Measurements from ENCODE around the gene CHST5. TPM values are rescaled to one million over a fixed set of nuclear protein-coding genes. Genes with fewer than 3 reads are reported as not detected.

CHST5 gene
- polyA plus RNA-seq, 3 donors: not detected

GRCh38 chr16:75575958-75576357 lies 40.0 kb upstream of the CHST5 start:
- H3K9me3 Mint-ChIP-seq: no peaks in the 10 kb centered on the region
- Histone ChIP-seq H3K36me3 (replicated peaks in 1 of 2; ENCODE audit: control insufficient read depth in 1 of 2, insufficient read depth in 2 of 2, low read length in 2 of 2) (peaks cover 74 to 97% of the 10 kb centered on the region in 2 donors), H3K79me2 (ENCODE audit: insufficient read depth, low read length) (peaks cover 19% of the 10 kb centered on the region), H2AFZ (ENCODE audit: insufficient read depth, low read depth, low read length, poor library complexity, severe bottlenecking) (no peak overlapping the region), H3K9me3 (replicated peaks in 1 of 2; ENCODE audit: control insufficient read depth in 1 of 2, insufficient read depth in 1 of 2, low read length in 2 of 2) (no peaks in the 10 kb centered on the region), H4K20me1 (ENCODE audit: insufficient read depth, low read length) (peaks cover 56% of the 10 kb centered on the region), H3K4me1 (ENCODE audit: control insufficient read depth in 1 of 2, insufficient read depth in 2 of 2, low read length in 2 of 2) (peaks cover 5 to 17% of the 10 kb centered on the region in 2 donors), H3K4me3 (replicated peaks in 1 of 3; ENCODE audit: low read depth in 2 of 3, low read length in 3 of 3) (no peak overlapping the region), H3K9ac (ENCODE audit: insufficient read depth, low read length, poor library complexity, severe bottlenecking) (no peak overlapping the region), H3K4me2 (replicated peaks; ENCODE audit: extremely low read depth, low read length, poor library complexity, severe bottlenecking) (no peak overlapping the region), H3K27ac (ENCODE audit: low read depth in 1 of 2, low read length in 2 of 2) (no peak overlapping the region), H3K27me3 (ENCODE audit: control insufficient read depth in 2 of 2, insufficient read depth in 2 of 2, low read length in 2 of 2) (no peaks in the 10 kb centered on the region)
- TF ChIP-seq CTCF (IDR thresholded peaks at IDR 0.05): no peak
- intact Hi-C loops (cut with micrococcal nuclease): no loop called here
- H3K27ac Mint-ChIP-seq: peak overlapping the region in 1 of 7 donors; percentile 60
- DNase-seq: no peak
- H3K4me3 Mint-ChIP-seq: no peak overlapping the region
- 100% methylated on average over 1 of the region's 3 CpGs for WGBS (ENCODE audit: insufficient coverage)
- peaks cover 78 to 90% of the 10 kb centered on the region in 2 donors for H3K36me3 Mint-ChIP-seq
- H3K4me1 Mint-ChIP-seq: peaks cover 28% of the 10 kb centered on the region
- H3K27me3 Mint-ChIP-seq (ENCODE audit: low read depth in 3 of 3): no peaks in the 10 kb centered on the region

DNA sequence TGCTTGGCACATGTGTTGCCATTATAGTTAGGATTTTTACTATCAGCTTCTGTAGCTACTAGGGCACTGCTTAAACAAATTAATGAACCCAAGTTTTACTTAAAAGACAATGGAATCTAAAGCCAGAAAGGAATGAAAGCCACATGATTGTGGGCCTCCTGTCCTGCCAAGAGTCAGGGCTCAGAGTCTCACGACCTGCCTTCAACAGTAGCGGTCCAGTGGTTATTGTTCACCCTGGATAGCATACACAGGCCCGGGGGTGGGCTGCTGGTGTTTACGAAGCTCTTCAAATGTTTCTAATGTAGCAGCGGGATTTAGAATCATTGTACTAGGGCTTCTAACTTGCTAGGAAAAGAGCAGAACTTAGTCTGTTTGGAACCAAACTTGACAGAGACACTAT lies 38.0 kb upstream of the CHST5 start:
- Histone ChIP-seq H3K27me3 (ENCODE audit: control insufficient read depth in 2 of 2, insufficient read depth in 2 of 2, low read length in 2 of 2) (no peaks in the 10 kb centered on the region), H3K4me1 (ENCODE audit: control insufficient read depth in 1 of 2, insufficient read depth in 2 of 2, low read length in 2 of 2) (peaks cover 21 to 32% of the 10 kb centered on the region in 2 donors), H4K20me1 (ENCODE audit: insufficient read depth, low read length) (peaks cover 75% of the 10 kb centered on the region), H3K9me3 (replicated peaks in 1 of 2; ENCODE audit: control insufficient read depth in 1 of 2, insufficient read depth in 1 of 2, low read length in 2 of 2) (no peaks in the 10 kb centered on the region), H3K4me3 (replicated peaks in 1 of 3; ENCODE audit: low read depth in 2 of 3, low read length in 3 of 3) (no peak overlapping the region), H3K4me2 (replicated peaks; ENCODE audit: extremely low read depth, low read length, poor library complexity, severe bottlenecking) (no peak overlapping the region), H2AFZ (ENCODE audit: insufficient read depth, low read depth, low read length, poor library complexity, severe bottlenecking) (no peak overlapping the region), H3K79me2 (ENCODE audit: insufficient read depth, low read length) (peaks cover 19% of the 10 kb centered on the region), H3K36me3 (replicated peaks in 1 of 2; ENCODE audit: control insufficient read depth in 1 of 2, insufficient read depth in 2 of 2, low read length in 2 of 2) (peaks cover 72 to 95% of the 10 kb centered on the region in 2 donors), H3K9ac (ENCODE audit: insufficient read depth, low read length, poor library complexity, severe bottlenecking) (no peak overlapping the region), H3K27ac (ENCODE audit: low read depth in 1 of 2, low read length in 2 of 2) (peak overlapping the region in 1 of 2 donors; percentile 4)
- Mint-ChIP-seq H3K27ac (peak overlapping the region in 1 of 7 donors; percentile 46), H3K4me1 (peaks cover 42% of the 10 kb centered on the region), H3K27me3 (ENCODE audit: low read depth in 3 of 3) (no peaks in the 10 kb centered on the region), H3K36me3 (peaks cover 74 to 85% of the 10 kb centered on the region in 2 donors), H3K4me3 (no peak overlapping the region), H3K9me3 (no peaks in the 10 kb centered on the region)
- intact Hi-C loops (cut with micrococcal nuclease): no loop called here
- TF ChIP-seq CTCF (IDR thresholded peaks at IDR 0.05): no peak
- no peak for DNase-seq
- 92% methylated on average over 5 of the region's 5 CpGs for WGBS (ENCODE audit: insufficient coverage)

All from CD14-positive monocyte (primary cell).